Measurements from ENCODE around the gene KLHDC4. TPM values are rescaled to one million over a fixed set of nuclear protein-coding genes. Genes with fewer than 3 reads are reported as not detected.

Gene KLHDC4
- total RNA-seq, 2 experiments from 2014 or later, result 80.8 to 81.7 TPM

DNA sequence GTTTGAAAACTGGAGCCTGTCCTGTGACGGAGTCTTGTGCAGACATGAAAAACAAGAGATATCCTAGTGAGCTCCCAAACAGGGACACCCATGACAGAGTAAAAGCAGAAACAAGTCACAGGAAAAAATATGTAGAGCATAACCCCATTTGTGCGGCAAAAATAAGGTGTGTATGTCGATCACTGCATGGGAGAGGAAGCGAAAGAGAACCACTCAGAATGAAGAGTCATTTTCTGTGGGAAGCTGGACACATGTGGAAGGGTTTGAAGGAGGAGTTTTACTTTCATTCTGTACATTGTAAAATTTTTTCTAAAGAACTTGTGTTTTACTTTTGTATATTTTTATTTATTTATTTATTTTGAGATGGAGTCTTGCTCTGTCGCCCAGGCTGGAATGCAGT is 91.4 kb downstream of the KLHDC4 start:
- no peak for DNase-seq
- Mint-ChIP-seq H3K4me1 (ENCODE audit: low read depth) (no peaks in the 10 kb centered on the region), H3K27me3 (no peaks in the 10 kb centered on the region), H3K9me3 (no peaks in the 10 kb centered on the region), H3K36me3 (ENCODE audit: low read depth) (no peaks in the 10 kb centered on the region), H3K27ac (no peak overlapping the region), H3K4me3 (no peak overlapping the region)
- ChIA-PET POLR2A (no interaction called here), CTCF (no interaction called here)
- intact Hi-C loops (cut with micrococcal nuclease), result no loop called here
- TF ChIP-seq CTCF (IDR thresholded peaks at IDR 0.05), result no peak
- ATAC-seq, result no peak

- ChIA-PET CTCF (no interaction called here), POLR2A (no interaction called here)
- H3K4me3 Mint-ChIP-seq, result no peak overlapping the region
- H3K36me3 Mint-ChIP-seq (ENCODE audit: low read depth), result no peaks in the 10 kb centered on the region
- intact Hi-C loops (cut with micrococcal nuclease), result no loop called here
- DNase-seq, result no peak
- no peaks in the 10 kb centered on the region for H3K4me1 Mint-ChIP-seq (ENCODE audit: low read depth)
- H3K9me3 Mint-ChIP-seq, result no peaks in the 10 kb centered on the region
- H3K27me3 Mint-ChIP-seq, result no peaks in the 10 kb centered on the region
- no peak for TF ChIP-seq CTCF (IDR thresholded peaks at IDR 0.05)
- no peak for ATAC-seq
- no peak overlapping the region for H3K27ac Mint-ChIP-seq
Observed at GRCh38 chr16:87671715-87672270, 94.0 kb downstream of the KLHDC4 start.

DNA sequence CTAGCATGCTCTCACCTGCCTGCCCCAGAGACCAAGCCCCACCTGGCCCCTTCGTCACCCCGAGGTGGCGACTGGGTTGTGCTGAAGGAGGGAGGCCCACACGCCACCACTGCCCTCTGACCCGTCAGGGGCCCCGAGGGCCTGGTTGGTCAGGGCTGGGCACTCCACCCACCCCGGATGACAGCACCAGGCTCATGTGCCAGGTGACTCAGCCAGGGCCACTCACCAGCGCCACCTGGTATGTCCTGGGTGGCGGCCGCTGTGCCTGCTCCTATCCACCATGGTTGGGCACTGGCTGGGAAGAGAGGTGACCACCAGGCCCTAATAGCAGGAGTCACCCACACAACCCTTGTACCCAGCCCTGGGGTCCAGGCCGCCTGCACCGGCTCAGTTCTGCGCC is 94.6 kb downstream of the KLHDC4 start:
- Mint-ChIP-seq H3K9me3 (no peaks in the 10 kb centered on the region), H3K36me3 (ENCODE audit: low read depth) (no peaks in the 10 kb centered on the region), H3K27ac (no peak overlapping the region), H3K4me3 (no peak overlapping the region), H3K27me3 (no peaks in the 10 kb centered on the region), H3K4me1 (ENCODE audit: low read depth) (no peaks in the 10 kb centered on the region)
- ChIA-PET POLR2A (no interaction called here), CTCF (no interaction called here)
- intact Hi-C loops (cut with micrococcal nuclease), result no loop called here
- DNase-seq (no peak), ATAC-seq (no peak)
- TF ChIP-seq CTCF (IDR thresholded peaks at IDR 0.05), result no peak

- no peaks in the 10 kb centered on the region for H3K4me1 Mint-ChIP-seq (ENCODE audit: low read depth)
- no peaks in the 10 kb centered on the region for H3K9me3 Mint-ChIP-seq
- H3K27me3 Mint-ChIP-seq, result no peaks in the 10 kb centered on the region
- POLR2A ChIA-PET, result no interaction called here
- H3K36me3 Mint-ChIP-seq (ENCODE audit: low read depth), result no peaks in the 10 kb centered on the region
- ATAC-seq, result no peak
- H3K4me3 Mint-ChIP-seq, result no peak overlapping the region
- intact Hi-C loops (cut with micrococcal nuclease), result no loop called here
- H3K27ac Mint-ChIP-seq, result no peak overlapping the region
- CTCF ChIA-PET, result no interaction called here
- TF ChIP-seq CTCF (IDR thresholded peaks at IDR 0.05), result no peak
- no peak for DNase-seq
Observed at GRCh38 chr16:87669672-87670071, 96.1 kb downstream of the KLHDC4 start.

GRCh38 chr16:87667946-87668345 is 97.8 kb downstream of the KLHDC4 start:
- no peak for ATAC-seq
- H3K27ac Mint-ChIP-seq, result no peak overlapping the region
- no peak for TF ChIP-seq CTCF (IDR thresholded peaks at IDR 0.05)
- H3K4me3 Mint-ChIP-seq, result no peak overlapping the region
- no peaks in the 10 kb centered on the region for H3K4me1 Mint-ChIP-seq (ENCODE audit: low read depth)
- ChIA-PET POLR2A (no interaction called here), CTCF (interaction anchor here (1.3 kb wide), 1 partner anchor 14 kb away, joined by 4 read pairs; no protein-coding TSS in a partner anchor)
- H3K36me3 Mint-ChIP-seq (ENCODE audit: low read depth), result no peaks in the 10 kb centered on the region
- H3K27me3 Mint-ChIP-seq, result no peaks in the 10 kb centered on the region
- intact Hi-C loops (cut with micrococcal nuclease), result no loop called here
- DNase-seq, result no peak
- H3K9me3 Mint-ChIP-seq, result no peaks in the 10 kb centered on the region

All from activated CD8-positive, alpha-beta T cell treated with anti-CD3 and anti-CD28 coated beads for 36 hours (primary cell).